ENCODE data around the gene C15orf61. TPM values are rescaled to one million over a fixed set of nuclear protein-coding genes. Genes with fewer than 3 reads are reported as not detected.

The C15orf61 gene
- total RNA-seq, 4 donors from 2014 or later: 6.5 to 8.5 (median 7.3) TPM

DNA sequence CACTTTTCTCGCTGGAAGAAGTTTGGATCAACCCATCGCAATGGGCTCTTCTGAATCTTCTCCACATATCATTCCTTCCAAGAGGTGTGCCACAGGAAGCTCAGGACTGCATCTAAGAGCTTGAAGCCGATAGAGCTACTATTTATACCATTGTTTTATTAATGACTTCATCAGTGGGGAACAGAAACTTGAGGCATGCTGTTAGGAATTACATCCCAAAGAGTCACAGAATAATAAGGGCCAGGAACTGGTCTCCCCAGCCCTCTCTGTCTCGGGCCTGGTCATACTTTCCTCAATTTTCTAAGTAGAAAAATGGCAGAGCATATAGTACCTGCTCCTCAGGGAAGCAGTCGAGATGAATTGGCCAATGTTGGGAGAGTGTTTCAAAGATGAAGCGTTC, 16.9 kb upstream of the C15orf61 start:
- no peaks in the 10 kb centered on the region for H3K27me3 ChIP-seq
- TF ChIP-seq EP300 (IDR thresholded peaks at IDR 0.05): no peak
- TF ChIP-seq, protein P1, sequence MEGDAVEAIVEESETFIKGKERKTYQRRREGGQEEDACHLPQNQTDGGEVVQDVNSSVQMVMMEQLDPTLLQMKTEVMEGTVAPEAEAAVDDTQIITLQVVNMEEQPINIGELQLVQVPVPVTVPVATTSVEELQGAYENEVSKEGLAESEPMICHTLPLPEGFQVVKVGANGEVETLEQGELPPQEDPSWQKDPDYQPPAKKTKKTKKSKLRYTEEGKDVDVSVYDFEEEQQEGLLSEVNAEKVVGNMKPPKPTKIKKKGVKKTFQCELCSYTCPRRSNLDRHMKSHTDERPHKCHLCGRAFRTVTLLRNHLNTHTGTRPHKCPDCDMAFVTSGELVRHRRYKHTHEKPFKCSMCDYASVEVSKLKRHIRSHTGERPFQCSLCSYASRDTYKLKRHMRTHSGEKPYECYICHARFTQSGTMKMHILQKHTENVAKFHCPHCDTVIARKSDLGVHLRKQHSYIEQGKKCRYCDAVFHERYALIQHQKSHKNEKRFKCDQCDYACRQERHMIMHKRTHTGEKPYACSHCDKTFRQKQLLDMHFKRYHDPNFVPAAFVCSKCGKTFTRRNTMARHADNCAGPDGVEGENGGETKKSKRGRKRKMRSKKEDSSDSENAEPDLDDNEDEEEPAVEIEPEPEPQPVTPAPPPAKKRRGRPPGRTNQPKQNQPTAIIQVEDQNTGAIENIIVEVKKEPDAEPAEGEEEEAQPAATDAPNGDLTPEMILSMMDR (IDR thresholded peaks at IDR 0.05): no peak
- TF ChIP-seq POLR2A (IDR thresholded peaks at IDR 0.05): no peak
- H3K27ac ChIP-seq: no peak overlapping the region
- peaks cover 0 to 16% (median 3%) of the 10 kb centered on the region in 4 donors for H3K4me1 ChIP-seq
- H3K4me3 ChIP-seq: no peak overlapping the region
- H3K36me3 ChIP-seq: no peaks in the 10 kb centered on the region
- no peak for DNase-seq (ENCODE audit: low spot score in 2 of 2)
- WGBS, 2 donors: 86 to 87% methylated on average over 6 of the region's 6 CpGs
- no peaks in the 10 kb centered on the region for H3K9me3 ChIP-seq

DNA sequence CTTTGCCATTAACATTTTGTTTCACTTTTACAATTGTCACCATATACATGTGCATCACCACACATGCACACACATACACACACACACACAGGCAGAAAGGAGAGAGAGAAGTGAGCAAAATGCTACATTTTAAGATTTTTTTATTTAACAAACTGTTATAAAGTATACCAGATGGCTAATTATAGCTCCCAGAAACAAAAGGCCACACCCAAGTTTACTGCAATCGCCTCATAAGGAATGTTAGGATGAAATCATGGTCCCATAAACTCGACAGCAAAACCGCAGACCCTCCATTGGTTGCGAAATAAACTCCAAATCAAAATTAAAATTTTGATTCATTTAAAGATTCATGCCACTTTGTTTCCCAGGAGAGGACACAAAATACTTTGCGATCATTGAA, 16.1 kb upstream of the C15orf61 start:
- Histone ChIP-seq H3K27ac (no peak overlapping the region), H3K36me3 (no peaks in the 10 kb centered on the region), H3K27me3 (no peaks in the 10 kb centered on the region), H3K9me3 (no peaks in the 10 kb centered on the region), H3K4me3 (no peak overlapping the region), H3K4me1 (peaks cover 0 to 16% (median 3%) of the 10 kb centered on the region in 4 donors)
- DNase-seq (ENCODE audit: low spot score in 2 of 2): no peak
- no peak for TF ChIP-seq POLR2A (IDR thresholded peaks at IDR 0.05)
- no peak for TF ChIP-seq EP300 (IDR thresholded peaks at IDR 0.05)
- TF ChIP-seq, protein P1 (IDR thresholded peaks at IDR 0.05): no peak
- 72 to 82% methylated on average over 5 of the region's 5 CpGs for WGBS, 2 donors

DNA sequence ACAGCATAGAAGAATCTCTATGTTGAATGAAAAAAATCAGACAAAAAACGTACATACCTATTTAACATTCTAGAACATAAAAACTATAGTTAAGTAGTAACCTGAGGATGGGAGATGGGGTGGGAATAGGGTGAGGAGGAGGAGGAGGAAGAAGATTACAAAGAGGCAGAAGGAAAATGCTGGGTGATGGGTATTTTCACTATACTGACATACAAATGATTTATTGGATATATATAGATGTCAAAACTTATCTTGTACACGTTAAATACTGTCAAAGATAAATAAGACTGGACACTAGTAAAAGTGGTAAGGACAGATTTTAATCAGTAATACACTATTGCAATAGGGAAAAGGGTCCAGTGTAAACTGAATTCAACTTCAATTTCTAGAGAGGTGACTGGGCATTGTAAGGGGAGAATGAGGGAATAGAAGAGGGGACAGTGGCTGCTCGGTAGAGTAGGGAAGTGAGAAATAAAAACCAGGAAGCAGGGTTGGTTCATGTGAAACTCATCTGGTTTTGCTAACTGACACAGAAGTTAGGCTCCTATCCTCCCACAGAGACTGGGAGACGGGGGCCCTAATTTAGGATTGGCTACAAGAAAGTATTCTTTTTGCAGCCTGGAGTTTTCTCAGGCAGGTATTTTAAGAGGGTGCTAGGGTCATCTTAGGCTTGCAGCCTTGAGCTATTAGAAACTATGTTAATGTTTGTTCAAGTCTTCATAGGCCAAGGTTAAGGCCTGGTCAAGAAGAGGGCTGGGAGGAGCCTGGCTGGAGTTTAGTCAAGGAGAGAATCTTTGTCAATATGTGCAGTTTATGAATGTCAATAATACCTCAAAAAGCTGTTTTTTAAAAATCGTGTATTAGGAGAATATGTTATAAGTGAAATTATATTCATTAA, 15.0 kb upstream of the C15orf61 start:
- H3K9me3 ChIP-seq: no peaks in the 10 kb centered on the region
- H3K36me3 ChIP-seq: no peaks in the 10 kb centered on the region
- TF ChIP-seq, protein P1 (IDR thresholded peaks at IDR 0.05): no peak
- TF ChIP-seq EP300 (IDR thresholded peaks at IDR 0.05) (no peak), POLR2A (IDR thresholded peaks at IDR 0.05) (no peak)
- no peak overlapping the region for H3K4me3 ChIP-seq
- H3K4me1 ChIP-seq: peaks cover 0 to 15% (median 3%) of the 10 kb centered on the region in 4 donors
- no peak overlapping the region for H3K27ac ChIP-seq
- H3K27me3 ChIP-seq: no peaks in the 10 kb centered on the region
- WGBS, 2 donors: 68 to 74% methylated on average over 5 of the region's 5 CpGs
- DNase-seq (ENCODE audit: low spot score in 2 of 2): no peak

DNA sequence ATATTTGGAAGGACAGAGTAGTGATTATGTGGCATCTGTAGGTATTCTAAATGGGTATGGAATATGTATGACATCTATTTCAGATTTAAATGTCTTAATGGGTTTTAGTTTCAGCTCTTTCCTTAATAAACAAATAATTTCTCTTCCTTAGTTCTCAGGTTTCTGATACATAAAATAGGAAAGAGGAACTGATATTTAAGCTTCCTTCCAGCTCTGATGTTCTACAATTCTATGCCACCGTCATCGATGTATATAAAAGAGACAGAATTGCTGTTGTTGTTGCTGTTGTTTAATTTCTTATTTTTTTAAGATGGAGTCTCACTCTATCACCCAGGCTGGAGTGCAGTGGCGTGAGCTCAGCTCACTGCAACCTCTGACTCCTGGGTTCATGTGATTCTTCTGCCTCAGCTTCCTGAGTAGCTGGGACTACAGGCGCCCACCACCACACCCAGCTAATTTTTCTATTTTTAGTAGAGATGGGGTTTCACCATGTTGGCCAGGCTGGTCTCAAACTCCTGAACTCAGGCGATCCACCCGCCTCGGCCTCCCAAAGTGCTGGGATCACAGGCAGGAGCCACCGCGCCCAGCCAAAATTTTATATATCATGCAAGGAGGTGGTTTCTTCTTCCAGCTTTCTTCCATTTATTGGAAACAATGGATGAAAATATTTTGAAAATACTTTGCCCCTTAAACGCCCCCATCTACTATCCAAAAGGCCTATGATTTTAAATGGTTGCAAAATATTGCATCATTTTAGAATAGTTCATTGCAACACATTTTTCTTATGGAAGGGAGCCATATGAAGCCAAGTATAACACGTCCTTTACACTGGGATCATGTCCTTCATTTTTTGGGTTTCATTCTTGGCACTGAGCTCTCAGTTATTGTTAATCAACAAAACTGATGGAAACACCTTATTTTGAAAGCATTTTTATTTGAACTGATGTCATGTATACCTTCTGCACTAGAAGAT, 13.9 kb upstream of the C15orf61 start:
- no peak overlapping the region for H3K4me3 ChIP-seq
- no peak for DNase-seq (ENCODE audit: low spot score in 2 of 2)
- TF ChIP-seq, protein P1 (IDR thresholded peaks at IDR 0.05): no peak
- TF ChIP-seq EP300 (IDR thresholded peaks at IDR 0.05): peak in 1 of 2 donors; percentile 71
- peak overlapping the region in 1 of 4 donors; percentile 18 for H3K27ac ChIP-seq
- H3K9me3 ChIP-seq: no peaks in the 10 kb centered on the region
- no peaks in the 10 kb centered on the region for H3K36me3 ChIP-seq
- peaks cover 0 to 5% (median 2%) of the 10 kb centered on the region in 4 donors for H3K4me1 ChIP-seq
- 83 to 84% methylated on average over 11 of the region's 11 CpGs for WGBS, 2 donors
- H3K27me3 ChIP-seq: no peaks in the 10 kb centered on the region

All from tibial nerve (tissue), 4 donors.